ENCODE measurements around the gene NUP98. TPM values are rescaled to one million over a fixed set of nuclear protein-coding genes. Genes with fewer than 3 reads are reported as not detected.

Gene NUP98
- total and polyA plus RNA-seq, 2 of the 13 experiments (the other 11 are each of a cell fraction or from before 2014, with no cell fraction given), result 76.6 to 85.3 TPM

DNA sequence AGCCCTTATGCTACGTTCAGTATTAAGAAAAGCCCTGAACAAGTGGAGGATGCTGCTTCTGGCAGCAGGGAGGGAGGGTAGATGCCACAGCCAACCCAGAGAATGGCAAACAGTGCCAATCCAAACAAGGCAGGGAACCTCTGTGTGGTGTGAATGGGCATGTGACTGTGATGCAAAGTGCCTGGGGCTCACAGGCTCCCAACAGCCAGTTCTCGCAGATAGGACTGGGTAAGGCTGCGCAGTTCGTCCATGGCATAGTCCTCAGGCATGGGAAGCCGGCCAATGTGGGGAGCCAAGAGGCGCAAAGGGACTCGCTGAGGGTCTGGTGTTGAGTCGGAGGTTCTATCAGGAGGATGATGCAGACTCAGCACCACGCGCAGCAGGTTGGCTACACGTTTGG is 121.4 kb downstream of the NUP98 start:
- in situ Hi-C loops (cut with HindIII; ENCODE audit: extremely low pct_ligation_motif_present, low pct_unique_long_range_greater_than_20kb), result no loop called here

GRCh38 chr11:3674189-3674588 is 123.2 kb downstream of the NUP98 start:
- in situ Hi-C loops (cut with HindIII; ENCODE audit: extremely low pct_ligation_motif_present, low pct_unique_long_range_greater_than_20kb), result no loop called here
- ChIA-PET POLR2A (no interaction called here), CTCF (ENCODE audit: low intra/inter-chr PET ratio, low total read pairs) (no interaction called here)
- 100% methylated on average over 1 of the region's 1 CpG for WGBS (ENCODE audit: low lambda C conversion rate)
- BruUV-seq (replicated peaks), result no TSS peak
- H3K36me3 ChIP-seq (replicated peaks in 1 of 2; ENCODE audit: control insufficient read depth in 1 of 2, insufficient read depth in 2 of 2, low read length in 2 of 2), result peaks cover 21 to 60% of the 10 kb centered on the region in 2 experiments
- H3K4me3 ChIP-seq (replicated peaks in 1 of 3; ENCODE audit: insufficient read depth in 1 of 3, low read depth in 2 of 3, low read length in 3 of 3), result no peak overlapping the region
- H3K9ac ChIP-seq (ENCODE audit: insufficient read depth, low read depth, low read length), result no peak overlapping the region
- FAIRE-seq (no peak), DNase-seq (ENCODE audit: low spot score) (peak; percentile 5), ATAC-seq (no peak)
- no peaks in the 10 kb centered on the region; the same call in 1 of the 2 replicates for H4K20me1 ChIP-seq (ENCODE audit: insufficient read depth, low read length)
- no peak overlapping the region for H3K27ac ChIP-seq (ENCODE audit: extremely low read length, insufficient read depth, low read length)
- no peaks in the 10 kb centered on the region for H3K9me3 ChIP-seq (ENCODE audit: low read length)
- H2AFZ ChIP-seq (ENCODE audit: low read length), result no peak overlapping the region
- no peaks in the 10 kb centered on the region for H3K79me2 ChIP-seq (ENCODE audit: insufficient read depth, low read length)
- intact Hi-C loops (cut with micrococcal nuclease; ENCODE audit: unreplicated experiment), result no loop called here
- no peaks in the 10 kb centered on the region for H3K27me3 ChIP-seq (ENCODE audit: control insufficient read depth in 1 of 2, insufficient read depth in 2 of 2, low read length in 2 of 2)
- no peak overlapping the region for H3K4me2 ChIP-seq (ENCODE audit: low read depth, low read length)
- no peaks in the 10 kb centered on the region for H3K4me1 ChIP-seq (ENCODE audit: insufficient read depth, low read length)
- TF ChIP-seq ETV5 (CRISPR knock-in tag; IDR thresholded peaks at IDR 0.05; ENCODE audit: borderline replicate concordance), result no peak
- TF ChIP-seq ZSCAN22 (CRISPR knock-in tag; IDR thresholded peaks at IDR 0.05), result no peak
- TF ChIP-seq TERF1 (CRISPR knock-in tag; IDR thresholded peaks at IDR 0.05), result no peak
- no peak for TF ChIP-seq GATAD1 (CRISPR knock-in tag; IDR thresholded peaks at IDR 0.05)
- no peak for TF ChIP-seq RCOR2 (CRISPR knock-in tag; IDR thresholded peaks at IDR 0.05)
- TF ChIP-seq ZNF619 (CRISPR knock-in tag; IDR thresholded peaks at IDR 0.05), result no peak
- TF ChIP-seq PAX8 (CRISPR knock-in tag; IDR thresholded peaks at IDR 0.05; ENCODE audit: borderline replicate concordance), result no peak
- TF ChIP-seq ZNF12 (CRISPR knock-in tag; IDR thresholded peaks at IDR 0.05), result no peak
- TF ChIP-seq, protein P1, sequence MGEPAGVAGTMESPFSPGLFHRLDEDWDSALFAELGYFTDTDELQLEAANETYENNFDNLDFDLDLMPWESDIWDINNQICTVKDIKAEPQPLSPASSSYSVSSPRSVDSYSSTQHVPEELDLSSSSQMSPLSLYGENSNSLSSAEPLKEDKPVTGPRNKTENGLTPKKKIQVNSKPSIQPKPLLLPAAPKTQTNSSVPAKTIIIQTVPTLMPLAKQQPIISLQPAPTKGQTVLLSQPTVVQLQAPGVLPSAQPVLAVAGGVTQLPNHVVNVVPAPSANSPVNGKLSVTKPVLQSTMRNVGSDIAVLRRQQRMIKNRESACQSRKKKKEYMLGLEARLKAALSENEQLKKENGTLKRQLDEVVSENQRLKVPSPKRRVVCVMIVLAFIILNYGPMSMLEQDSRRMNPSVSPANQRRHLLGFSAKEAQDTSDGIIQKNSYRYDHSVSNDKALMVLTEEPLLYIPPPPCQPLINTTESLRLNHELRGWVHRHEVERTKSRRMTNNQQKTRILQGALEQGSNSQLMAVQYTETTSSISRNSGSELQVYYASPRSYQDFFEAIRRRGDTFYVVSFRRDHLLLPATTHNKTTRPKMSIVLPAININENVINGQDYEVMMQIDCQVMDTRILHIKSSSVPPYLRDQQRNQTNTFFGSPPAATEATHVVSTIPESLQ (CRISPR knock-in tag; conservative IDR thresholded peaks at IDR 0.05), result no peak
- TF ChIP-seq SP4 (CRISPR knock-in tag; IDR thresholded peaks at IDR 0.05), result no peak

More for the DNA sequence above, 121.4 kb downstream of the NUP98 start:
- Histone ChIP-seq H3K4me1 (ENCODE audit: insufficient read depth, low read length) (no peaks in the 10 kb centered on the region), H3K27ac (ENCODE audit: extremely low read length, insufficient read depth, low read length) (no peak overlapping the region), H3K4me3 (replicated peaks in 1 of 3; ENCODE audit: insufficient read depth in 1 of 3, low read depth in 2 of 3, low read length in 3 of 3) (no peak overlapping the region), H3K27me3 (ENCODE audit: control insufficient read depth in 1 of 2, insufficient read depth in 2 of 2, low read length in 2 of 2) (no peaks in the 10 kb centered on the region), H2AFZ (ENCODE audit: low read length) (no peak overlapping the region), H3K4me2 (ENCODE audit: low read depth, low read length) (no peak overlapping the region), H4K20me1 (ENCODE audit: insufficient read depth, low read length) (no peaks in the 10 kb centered on the region; the same call in 1 of the 2 replicates), H3K79me2 (ENCODE audit: insufficient read depth, low read length) (no peaks in the 10 kb centered on the region), H3K9ac (ENCODE audit: insufficient read depth, low read depth, low read length) (no peak overlapping the region), H3K9me3 (ENCODE audit: low read length) (no peaks in the 10 kb centered on the region), H3K36me3 (replicated peaks in 1 of 2; ENCODE audit: control insufficient read depth in 1 of 2, insufficient read depth in 2 of 2, low read length in 2 of 2) (peaks cover 19 to 78% of the 10 kb centered on the region in 2 experiments)
- intact Hi-C loops (cut with micrococcal nuclease; ENCODE audit: unreplicated experiment), result no loop called here
- ChIA-PET CTCF (ENCODE audit: low intra/inter-chr PET ratio, low total read pairs) (no interaction called here), POLR2A (no interaction called here)
- no TSS peak for BruUV-seq (replicated peaks)
- TF ChIP-seq IKZF4 (CRISPR knock-in tag; IDR thresholded peaks at IDR 0.05; ENCODE audit: borderline replicate concordance, low read depth, not compliant biosample characterization) (no peak), MEF2D (CRISPR knock-in tag; IDR thresholded peaks at IDR 0.05) (no peak), E2F5 (CRISPR knock-in tag; conservative IDR thresholded peaks at IDR 0.05) (no peak), ZNF83 (CRISPR knock-in tag; IDR thresholded peaks at IDR 0.05; ENCODE audit: borderline replicate concordance) (no peak), ZFP1 (CRISPR knock-in tag; IDR thresholded peaks at IDR 0.05) (no peak)
- no peak for ATAC-seq
- no peak for FAIRE-seq
- WGBS (ENCODE audit: low lambda C conversion rate), result 98% methylated on average over 11 of the region's 11 CpGs
- DNase-seq (ENCODE audit: low spot score), result no peak
